IMR-90 (cell line): ENCODE measurements around the gene CALY. TPM values are rescaled to one million over a fixed set of nuclear protein-coding genes. Genes with fewer than 3 reads are reported as not detected.

Source experiments
- ATAC-seq: fragments of 200-7000 bp; cut with Tn5 transposase; 2 replicates; pipeline ENCODE4 v1.9.1; 2020; ENCODE audit warnings: low read depth, mild to moderate bottlenecking, moderate library complexity
- BruUV-seq: library from RNA; stranded (reverse); fragments of 400-500 nt; replicated peaks from 2 replicates; lab custom pipeline; 2021; lab: Mats Ljungman, UMichigan
- CTCF ChIA-PET: fragments of 300-600 bp; formaldehyde crosslinking; extraction: SDS; loops from one replicate; lab custom pipeline; 2021; ENCODE audit warnings: antibody characterized with exemption; lab: Yijun Ruan, JAX
- POLR2A ChIA-PET: fragments of 300-600 bp; sonication (Branson Sonifier 250); formaldehyde crosslinking; loops from one replicate; lab custom pipeline; 2022; ENCODE audit warnings: antibody characterized with exemption; ENCODE audit not compliant: unreplicated experiment; lab: Charles Lee
- DNase-seq: peaks from one replicate; pipeline ENCODE4 v3.0.0; 2013
- H2AFZ ChIP-seq: replicated peaks from 2 replicates; pipeline ENCODE3; 2013; ENCODE audit warnings: low read length, mild to moderate bottlenecking; ENCODE audit not compliant: poor library complexity
- H2AK5ac ChIP-seq: 2 replicates; pipeline ENCODE4 v1.6.1; 2013; ENCODE audit warnings: low read depth, low read length, inconsistent platforms
- H2AK9ac ChIP-seq: replicated peaks from 2 replicates; pipeline ENCODE3; 2013; ENCODE audit warnings: mild to moderate bottlenecking, low read depth, low read length, moderate library complexity; ENCODE audit not compliant: poor library complexity
- H2BK120ac ChIP-seq: 2 replicates; pipeline ENCODE4 v1.6.1; 2013; ENCODE audit warnings: low read depth, low read length, inconsistent platforms
- H2BK15ac ChIP-seq: 3 replicates; pipeline ENCODE4 v1.6.1; 2013; ENCODE audit warnings: low read depth, low read length, inconsistent platforms
- H2BK20ac ChIP-seq: 2 replicates; pipeline ENCODE4 v1.6.1; 2013; ENCODE audit warnings: low read depth, mild to moderate bottlenecking, inconsistent platforms, low read length, moderate library complexity
- H2BK5ac ChIP-seq: 2 replicates; pipeline ENCODE4 v1.6.1; 2013; ENCODE audit warnings: mild to moderate bottlenecking, low read depth, low read length, inconsistent platforms; ENCODE audit not compliant: poor library complexity, severe bottlenecking
- H3K14ac ChIP-seq: replicated peaks from 2 replicates; pipeline ENCODE4 v1.6.1; 2013; ENCODE audit warnings: low read depth, low read length, inconsistent platforms
- H3K18ac ChIP-seq: 2 replicates; pipeline ENCODE4 v1.6.1; 2013; ENCODE audit warnings: low read depth, low read length, control low read depth
- H3K23ac ChIP-seq: 2 replicates; pipeline ENCODE4 v1.6.1; 2013; ENCODE audit warnings: low read depth, low read length, inconsistent platforms
- H3K27ac ChIP-seq: 2 replicates; pipeline ENCODE4 v1.5.1; 2013; ENCODE audit warnings: mild to moderate bottlenecking, control low read depth, low read length; ENCODE audit not compliant: insufficient read depth
- H3K27me3 ChIP-seq: 2 replicates; pipeline ENCODE4 v1.6.1; 2013; ENCODE audit warnings: low read length; ENCODE audit not compliant: control insufficient read depth, insufficient read depth
- H3K36me3 ChIP-seq: 2 replicates; pipeline ENCODE4 v1.6.1; 2013; ENCODE audit warnings: low read length, mixed read lengths; ENCODE audit not compliant: control insufficient read depth, insufficient read depth
- H3K4ac ChIP-seq: 2 replicates; pipeline ENCODE4 v1.6.1; 2013; ENCODE audit warnings: low read depth, low read length, inconsistent platforms
- H3K4me1 ChIP-seq: 2 replicates; pipeline ENCODE4 v1.6.1; 2013; ENCODE audit warnings: low read length, mixed read lengths; ENCODE audit not compliant: control insufficient read depth, insufficient read depth
- H3K4me2 ChIP-seq: 2 replicates; pipeline ENCODE4 v1.6.1; 2013; ENCODE audit warnings: low read depth, mild to moderate bottlenecking, control low read depth, low read length, moderate library complexity
- H3K4me3 ChIP-seq: 2 replicates; pipeline ENCODE4 v1.5.1; 2013; ENCODE audit warnings: low read depth, mild to moderate bottlenecking, control low read depth, low read length, moderate library complexity; ENCODE audit not compliant: insufficient read depth
- H3K56ac ChIP-seq: 2 replicates; pipeline ENCODE4 v1.6.1; 2013; ENCODE audit warnings: low read length, inconsistent platforms; ENCODE audit not compliant: insufficient read depth; ENCODE audit errors: extremely low read depth
- H3K79me1 ChIP-seq, 2 experiments: 2 replicates each; pipeline ENCODE4 v1.6.1; 2013; ENCODE audit warnings: low read length in 2 of 2, inconsistent platforms in 1 of 2, low read depth in 1 of 2
- H3K9ac ChIP-seq: 2 replicates; pipeline ENCODE4 v1.6.1; 2013; ENCODE audit warnings: low read depth, low read length, control low read depth
- H3K9me1 ChIP-seq: 2 replicates; pipeline ENCODE4 v1.6.1; 2013; ENCODE audit warnings: low read length, inconsistent platforms; ENCODE audit not compliant: insufficient read depth
- H3K9me3 ChIP-seq: 2 replicates; pipeline ENCODE4 v1.6.1; 2013; ENCODE audit warnings: low read length; ENCODE audit not compliant: control insufficient read depth, insufficient read depth
- H4K20me1 ChIP-seq: 2 replicates; pipeline ENCODE4 v1.6.1; 2013; ENCODE audit warnings: low read length, inconsistent platforms; ENCODE audit not compliant: insufficient read depth
- H4K5ac ChIP-seq: 2 replicates; pipeline ENCODE4 v1.6.1; 2013; ENCODE audit warnings: mild to moderate bottlenecking, low read depth, low read length, control low read depth
- H4K8ac ChIP-seq, 2 experiments: 2 replicates each; pipeline ENCODE4 v1.6.1; 2013; ENCODE audit warnings: low read depth in 2 of 2, low read length in 2 of 2, control low read depth in 1 of 2, inconsistent platforms in 1 of 2
- H4K91ac ChIP-seq: 2 replicates; pipeline ENCODE4 v1.6.1; 2013; ENCODE audit warnings: low read depth, low read length, inconsistent platforms; ENCODE audit not compliant: insufficient read depth
- BHLHE40 ChIP-seq: fragments of 150-350 bp; IDR thresholded peaks from 2 replicates; pipeline ENCODE4 v1.6.1; 2016; ENCODE audit warnings: mild to moderate bottlenecking, low read depth, low read length
- CHD1 ChIP-seq: IDR thresholded peaks from 2 replicates; pipeline ENCODE4 v1.6.1; 2012; ENCODE audit warnings: low read depth, low read length, improper control_type of control experiment
- MXI1 ChIP-seq: IDR thresholded peaks from 2 replicates; pipeline ENCODE4 v1.6.1; 2012; ENCODE audit warnings: low read depth, mild to moderate bottlenecking, low read length, moderate library complexity, borderline replicate concordance
- WGBS, 2 experiments: methylation state at CpG; one replicate each; pipeline versions ENCODE4 v1.1.5 to v1.1.7; 2013; ENCODE audit warnings: missing lambda C conversion rate in 2 of 2; ENCODE audit not compliant: insufficient read length in 1 of 2; ENCODE audit errors: extremely low coverage in 2 of 2; 5-methylcytosine and 5-hydroxymethylcytosine counted together
- dilution Hi-C: fragments of 300-500 bp; cut with HindIII; formaldehyde crosslinking; loops from one replicate; pipeline ENCODE4 v1.14.3; 2018; ENCODE audit warnings: low sequenced_read_pairs; ENCODE audit not compliant: unreplicated experiment
- in situ Hi-C: fragments of 300-500 bp; cut with MboI; formaldehyde crosslinking; loops from 3 replicates; pipeline ENCODE4 v1.14.3; 2019; ENCODE audit warnings: low sequenced_read_pairs, inconsistent platforms, mixed read lengths
- intact Hi-C: fragments of 100-400 bp; cut with micrococcal nuclease; formaldehyde crosslinking; loops from 2 replicates; pipeline ENCODE4 v1.10.0; 2022
- polyA plus RNA-seq, 3 experiments: library from polyadenylated mRNA; depleted of rRNA; stranded (reverse); fragments of >200 nt; gene quantifications; 2 replicates each; pipeline ENCODE4 v1.2.3, GENCODE V29; 2012; ENCODE audit warnings: low replicate concordance in 1 of 3
- total RNA-seq: library from RNA; depleted of rRNA; stranded (reverse); fragments of >200 nt; gene quantifications from 2 replicates; pipeline ENCODE4 v1.2.3, GENCODE V29; 2012

Gene CALY
- total and polyA plus RNA-seq, 2 of the 4 experiments (the other 2 are of a cell fraction): 0.34 TPM; not detected in 1

GRCh38 chr10:133315847-133316246, 20.8 kb downstream of the CALY start:
- no peak overlapping the region for H4K8ac ChIP-seq
- TF ChIP-seq BHLHE40: no peak
- TF ChIP-seq CHD1: no peak
- no peak for TF ChIP-seq MXI1
- H3K4ac ChIP-seq: no peak overlapping the region
- H2AK9ac ChIP-seq: no peak overlapping the region
- no peaks in the 10 kb centered on the region for H4K20me1 ChIP-seq
- intact Hi-C loops: no loop called here
- ChIA-PET POLR2A (no interaction called here), CTCF (interaction anchor here (0.6 kb wide), 1 partner anchor 144 kb away, joined by 10 read pairs; no protein-coding TSS in a partner anchor)
- BruUV-seq: no TSS peak
- in situ Hi-C loops: no loop called here
- H3K9me3 ChIP-seq: no peaks in the 10 kb centered on the region
- dilution Hi-C loops: no loop called here
- DNase-seq: no peak
- peaks cover 8% of the 10 kb centered on the region; the same call in 1 of the 2 replicates for H3K36me3 ChIP-seq
- H3K9ac ChIP-seq: no peak overlapping the region
- H3K4me2 ChIP-seq: no peak overlapping the region
- H3K27me3 ChIP-seq: no peaks in the 10 kb centered on the region; the same call in 1 of the 2 replicates
- ATAC-seq: no peak
- peaks cover 3% of the 10 kb centered on the region; the same call in 1 of the 2 replicates for H3K9me1 ChIP-seq
- H3K23ac ChIP-seq: no peak overlapping the region
- 89% methylated on average over 5 of the region's 5 CpGs; no CpG with 5 or more reads in 1 of the 2 experiments for WGBS, 2 experiments
- H4K5ac ChIP-seq: no peak overlapping the region
- no peak overlapping the region for H2BK120ac ChIP-seq
- H3K4me3 ChIP-seq: no peak overlapping the region
- no peak overlapping the region for H2AFZ ChIP-seq
- no peak overlapping the region for H2AK5ac ChIP-seq
- no peak overlapping the region for H3K18ac ChIP-seq
- H4K91ac ChIP-seq: no peak overlapping the region
- no peak overlapping the region for H2BK20ac ChIP-seq
- H3K27ac ChIP-seq: no peak overlapping the region
- no peak overlapping the region for H3K14ac ChIP-seq
- no peak overlapping the region for H2BK15ac ChIP-seq
- H3K56ac ChIP-seq: no peak overlapping the region
- H3K4me1 ChIP-seq: no peaks in the 10 kb centered on the region
- H2BK5ac ChIP-seq: no peak overlapping the region
- H3K79me1 ChIP-seq: no peaks in the 10 kb centered on the region
